Endothelial cell of umbilical vein (primary cell): ENCODE data around the gene SIDT1.

Experiments used
- GATA2 ChIP-seq: IDR thresholded peaks from 2 replicates; pipeline ENCODE4 v1.7.0; 2011; ENCODE audit warnings: low read depth, mild to moderate bottlenecking, moderate library complexity, mixed read lengths, low read length; ENCODE audit not compliant: insufficient read length, insufficient read depth
- POLR2A ChIP-seq: IDR thresholded peaks from 2 replicates; pipeline ENCODE4 v1.6.1; 2012; ENCODE audit warnings: low read depth, mild to moderate bottlenecking, control low read depth, low read length
- POLR2AphosphoS5 ChIP-seq: IDR thresholded peaks from 2 replicates; pipeline ENCODE4 v1.6.1; 2012; ENCODE audit warnings: low read depth, mild to moderate bottlenecking, control low read depth, low read length, moderate library complexity; ENCODE audit not compliant: insufficient read depth
- TF ChIP-seq, protein P1 (sequence below), 2 donors: IDR thresholded peaks; 1 replicate in 1 of 2; 2 replicates in 1 of 2; pipeline ENCODE4 v1.5.1; 2011; ENCODE audit warnings: low read length in 2 of 2, mild to moderate bottlenecking in 2 of 2, moderate library complexity in 2 of 2, control low read depth in 1 of 2, inconsistent platforms in 1 of 2, low read depth in 1 of 2; ENCODE audit not compliant: insufficient read depth in 1 of 2; ENCODE audit errors: extremely low read depth in 1 of 2

DNA sequence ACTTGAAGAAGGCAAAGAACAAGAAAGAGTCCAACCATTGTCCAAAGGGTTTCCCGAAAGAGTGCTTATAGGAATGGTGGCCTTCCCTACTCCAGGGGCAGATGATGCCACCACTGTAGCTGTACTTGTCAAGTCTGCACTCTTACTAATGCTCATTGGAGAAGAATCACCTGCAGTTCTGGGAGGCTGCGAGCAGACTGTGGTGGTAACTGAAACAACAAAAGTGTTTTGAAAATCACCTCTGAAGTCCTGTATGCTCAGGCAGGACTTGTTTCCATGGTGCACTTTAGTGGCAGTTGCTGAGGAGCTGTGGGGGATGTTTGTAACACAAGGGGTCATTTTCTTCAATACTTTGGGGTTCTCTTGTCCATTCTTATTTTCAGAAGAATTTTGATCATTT is 128.1 kb downstream of the SIDT1 start:
- no peak for TF ChIP-seq POLR2A
- TF ChIP-seq, protein P1, sequence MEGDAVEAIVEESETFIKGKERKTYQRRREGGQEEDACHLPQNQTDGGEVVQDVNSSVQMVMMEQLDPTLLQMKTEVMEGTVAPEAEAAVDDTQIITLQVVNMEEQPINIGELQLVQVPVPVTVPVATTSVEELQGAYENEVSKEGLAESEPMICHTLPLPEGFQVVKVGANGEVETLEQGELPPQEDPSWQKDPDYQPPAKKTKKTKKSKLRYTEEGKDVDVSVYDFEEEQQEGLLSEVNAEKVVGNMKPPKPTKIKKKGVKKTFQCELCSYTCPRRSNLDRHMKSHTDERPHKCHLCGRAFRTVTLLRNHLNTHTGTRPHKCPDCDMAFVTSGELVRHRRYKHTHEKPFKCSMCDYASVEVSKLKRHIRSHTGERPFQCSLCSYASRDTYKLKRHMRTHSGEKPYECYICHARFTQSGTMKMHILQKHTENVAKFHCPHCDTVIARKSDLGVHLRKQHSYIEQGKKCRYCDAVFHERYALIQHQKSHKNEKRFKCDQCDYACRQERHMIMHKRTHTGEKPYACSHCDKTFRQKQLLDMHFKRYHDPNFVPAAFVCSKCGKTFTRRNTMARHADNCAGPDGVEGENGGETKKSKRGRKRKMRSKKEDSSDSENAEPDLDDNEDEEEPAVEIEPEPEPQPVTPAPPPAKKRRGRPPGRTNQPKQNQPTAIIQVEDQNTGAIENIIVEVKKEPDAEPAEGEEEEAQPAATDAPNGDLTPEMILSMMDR (IDR thresholded peaks at IDR 0.05; ENCODE audit: extremely low read depth in 1 of 2, insufficient read depth in 1 of 2, low read depth in 1 of 2, low read length in 2 of 2), result no peak
- no peak for TF ChIP-seq GATA2
- no peak for TF ChIP-seq POLR2AphosphoS5
